Endothelial cell of umbilical vein (primary cell): ENCODE data around the gene TMPRSS9. TPM values are rescaled to one million over a fixed set of nuclear protein-coding genes. Genes with fewer than 3 reads are reported as not detected.

ENCODE experiments used
- BruUV-seq: library from RNA; stranded (reverse); fragments of 400-500 nt; replicated peaks from 2 replicates; lab custom pipeline; 2021; lab: Mats Ljungman, UMichigan
- CTCF ChIA-PET: fragments of 300-600, 350-600 bp; sonication (Branson Sonifier 250); formaldehyde crosslinking; loops from one replicate; lab custom pipeline; 2021; ENCODE audit warnings: antibody characterized with exemption, inconsistent platforms; lab: Charles Lee
- POLR2A ChIA-PET: fragments of 300-600, 350-600 bp; sonication (Branson Sonifier 250); formaldehyde crosslinking; loops from one replicate; lab custom pipeline; 2021; ENCODE audit warnings: antibody characterized with exemption, inconsistent platforms; lab: Charles Lee
- DNase-seq: peaks from one replicate; pipeline ENCODE4 v3.0.0-alpha.2; 2011; ENCODE audit warnings: low read depth, low spot score
- FAIRE-seq: peaks from 2 replicates; lab custom pipeline; 2011; peaks lifted over from hg19 to GRCh38; lab: Jason Lieb, UNC
- H2AFZ ChIP-seq: 2 replicates; pipeline ENCODE4 v1.6.0; 2012; ENCODE audit warnings: low read depth, low read length, control low read depth, inconsistent platforms
- H3K27ac ChIP-seq: 2 replicates; pipeline ENCODE4 v1.5.1; 2011; ENCODE audit warnings: low read depth, mild to moderate bottlenecking, control low read depth, low read length, moderate library complexity; ENCODE audit not compliant: insufficient read depth
- H3K27me3 ChIP-seq, 2 experiments: 2 replicates each; pipeline versions ENCODE4 v1.6.0 to v1.6.1; 2011; ENCODE audit warnings: low read length in 2 of 2, mixed read lengths in 1 of 2; ENCODE audit not compliant: control insufficient read depth in 2 of 2, insufficient read depth in 2 of 2
- H3K36me3 ChIP-seq, 2 experiments: 2 replicates in 1 of 2; 3 replicates in 1 of 2; pipeline ENCODE4 v1.5.1; 2011; ENCODE audit warnings: low read length in 2 of 2, mild to moderate bottlenecking in 1 of 2, moderate library complexity in 1 of 2; ENCODE audit not compliant: control insufficient read depth in 2 of 2, insufficient read depth in 2 of 2; ENCODE audit errors: extremely low read depth in 1 of 2
- H3K4me1 ChIP-seq: 3 replicates; pipeline ENCODE4 v1.5.1; 2011; ENCODE audit warnings: mild to moderate bottlenecking, low read length; ENCODE audit not compliant: control insufficient read depth, insufficient read depth; ENCODE audit errors: extremely low read depth
- H3K4me2 ChIP-seq: 2 replicates; pipeline ENCODE4 v1.6.1; 2011; ENCODE audit warnings: low read length, control low read depth, mixed read lengths; ENCODE audit not compliant: insufficient read depth
- H3K4me3 ChIP-seq, 3 experiments: fragments of 200-600 bp in 1 of 3; sonication (generic), shearing (Covaris generic) in 1 of 3; replicated peaks in 1 of 3; 2 replicates each; pipeline ENCODE4 v1.5.1; 2011 to 2016; ENCODE audit warnings: control low read depth in 3 of 3, low read length in 3 of 3, mild to moderate bottlenecking in 2 of 3, inconsistent platforms in 1 of 3, low read depth in 1 of 3, moderate library complexity in 1 of 3; ENCODE audit not compliant: insufficient read depth in 1 of 3
- H3K79me2 ChIP-seq: 2 replicates; pipeline ENCODE4 v1.6.0; 2012; ENCODE audit warnings: low read length, inconsistent platforms; ENCODE audit not compliant: control insufficient read depth, insufficient read depth
- H3K9ac ChIP-seq: replicated peaks from 2 replicates; pipeline ENCODE3; 2011; ENCODE audit warnings: low read length, control low read depth; ENCODE audit not compliant: insufficient read depth; ENCODE audit errors: extremely low read depth
- H3K9me1 ChIP-seq: replicated peaks from 3 replicates; pipeline ENCODE4 v1.6.0; 2011; ENCODE audit warnings: mild to moderate bottlenecking, low read length; ENCODE audit not compliant: control insufficient read depth, insufficient read depth; ENCODE audit errors: extremely low read depth
- H3K9me3 ChIP-seq: replicated peaks from 2 replicates; pipeline ENCODE4 v1.5.1; 2012; ENCODE audit warnings: low read length, inconsistent platforms; ENCODE audit not compliant: control insufficient read depth, insufficient read depth
- H4K20me1 ChIP-seq: replicated peaks from 2 replicates; pipeline ENCODE3; 2011; ENCODE audit warnings: mild to moderate bottlenecking, low read length; ENCODE audit not compliant: control insufficient read depth, insufficient read depth; ENCODE audit errors: extremely low read depth
- EZH2 ChIP-seq: IDR thresholded peaks from 2 replicates; pipeline ENCODE4 v1.6.1; 2012; ENCODE audit warnings: borderline replicate concordance, low read depth, mild to moderate bottlenecking, moderate library complexity, low read length, inconsistent platforms; ENCODE audit not compliant: severe bottlenecking
- FOS ChIP-seq: IDR thresholded peaks from 2 replicates; pipeline ENCODE4 v1.6.1; 2011; ENCODE audit warnings: mild to moderate bottlenecking, low read length, moderate library complexity, borderline replicate concordance; ENCODE audit not compliant: insufficient read depth
- GATA2 ChIP-seq: IDR thresholded peaks from 2 replicates; pipeline ENCODE4 v1.7.0; 2011; ENCODE audit warnings: low read depth, mild to moderate bottlenecking, moderate library complexity, mixed read lengths, low read length; ENCODE audit not compliant: insufficient read length, insufficient read depth
- JUN ChIP-seq: IDR thresholded peaks from 2 replicates; pipeline ENCODE4 v1.6.1; 2011; ENCODE audit warnings: borderline replicate concordance, low read depth; ENCODE audit not compliant: insufficient read length, insufficient read depth
- MAX ChIP-seq: IDR thresholded peaks from 2 replicates; pipeline ENCODE4 v1.6.1; 2011; ENCODE audit not compliant: insufficient read depth, insufficient read length
- MYC ChIP-seq: IDR thresholded peaks from one replicate; pipeline ENCODE4 v1.6.1; 2011; ENCODE audit warnings: mild to moderate bottlenecking, low read depth, low read length
- POLR2A ChIP-seq: IDR thresholded peaks from 2 replicates; pipeline ENCODE4 v1.6.1; 2012; ENCODE audit warnings: low read depth, mild to moderate bottlenecking, control low read depth, low read length
- POLR2AphosphoS5 ChIP-seq: IDR thresholded peaks from 2 replicates; pipeline ENCODE4 v1.6.1; 2012; ENCODE audit warnings: low read depth, mild to moderate bottlenecking, control low read depth, low read length, moderate library complexity; ENCODE audit not compliant: insufficient read depth
- dilution Hi-C: fragments of 300-500 bp; cut with MboI; formaldehyde crosslinking; loops from one replicate; pipeline ENCODE4 v1.15.0; 2019; ENCODE audit warnings: low sequenced_read_pairs; ENCODE audit not compliant: extremely low pct_ligation_motif_present
- intact Hi-C: fragments of 100-400 bp; cut with micrococcal nuclease; formaldehyde crosslinking; loops from one replicate; pipeline ENCODE4 v1.10.0; 2022
- polyA plus RNA-seq, 4 experiments: library from polyadenylated mRNA; depleted of rRNA in 3 of 4; stranded (reverse) in 3 of 4; unstranded in 1 of 4; fragments of >200 nt; gene quantifications; 2 replicates each; pipeline versions ENCODE4 v1.2.1 to v1.2.3, GENCODE V29; 2011 to 2012; ENCODE audit warnings: missing spikeins in 1 of 4
- total RNA-seq: library from RNA; stranded (reverse); gene quantifications from 2 replicates; pipeline ENCODE4 v1.2.3, GENCODE V29; 2021
- TF ChIP-seq, protein P1 (sequence below), 2 donors: IDR thresholded peaks; 1 replicate in 1 of 2; 2 replicates in 1 of 2; pipeline ENCODE4 v1.5.1; 2011; ENCODE audit warnings: low read length in 2 of 2, mild to moderate bottlenecking in 2 of 2, moderate library complexity in 2 of 2, control low read depth in 1 of 2, inconsistent platforms in 1 of 2, low read depth in 1 of 2; ENCODE audit not compliant: insufficient read depth in 1 of 2; ENCODE audit errors: extremely low read depth in 1 of 2

The TMPRSS9 gene
- total and polyA plus RNA-seq, 2 donors (not counting 3 experiments of a cell fraction or from before 2014, with no cell fraction given) = not detected

DNA sequence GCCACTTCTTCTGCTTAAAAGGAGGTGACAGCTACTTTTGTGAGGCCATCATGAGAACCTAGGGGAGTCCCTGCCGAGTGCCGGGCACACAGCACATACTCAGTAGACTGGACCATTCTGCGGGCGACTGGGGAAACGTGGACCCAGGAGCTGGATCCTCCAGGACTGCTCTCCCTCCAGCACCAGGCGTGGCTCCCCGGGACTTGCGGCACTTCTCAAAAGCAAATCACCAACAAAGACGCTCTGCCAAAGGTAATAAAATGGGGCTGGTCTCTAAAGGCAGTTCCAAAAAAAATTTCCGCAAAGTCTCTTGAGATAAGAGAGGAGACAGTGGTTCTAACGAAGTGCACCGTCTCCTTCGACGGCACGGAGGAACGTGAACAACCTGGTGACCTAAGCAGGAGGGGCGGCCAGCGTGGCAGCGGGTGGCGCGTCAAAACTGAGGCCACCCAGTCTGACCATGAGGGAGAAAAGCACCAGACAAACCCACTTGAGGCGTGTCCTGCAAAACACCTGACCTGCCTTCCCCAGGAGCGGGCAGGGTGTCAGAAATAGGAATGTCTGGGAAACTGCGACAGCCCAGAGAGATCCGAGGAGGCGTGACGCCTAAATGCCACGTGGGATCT lies 1.4 kb upstream of the TMPRSS9 start:
- no peaks in the 10 kb centered on the region for H3K79me2 ChIP-seq
- no peaks in the 10 kb centered on the region for H3K9me1 ChIP-seq
- H2AFZ ChIP-seq = no peak overlapping the region
- no peak overlapping the region for H3K4me2 ChIP-seq
- H3K27me3 ChIP-seq = peaks cover 5 to 11% of the 10 kb centered on the region in 2 experiments
- H3K9me3 ChIP-seq = no peaks in the 10 kb centered on the region
- FAIRE-seq = no peak
- no peaks in the 10 kb centered on the region for H3K36me3 ChIP-seq
- dilution Hi-C loops (no loop called here), intact Hi-C loops (no loop called here)
- H3K9ac ChIP-seq = no peak overlapping the region
- ChIA-PET CTCF (no interaction called here), POLR2A (no interaction called here)
- no peak overlapping the region for H3K4me3 ChIP-seq
- TF ChIP-seq GATA2 (no peak), MYC (no peak), MAX (no peak), POLR2A (no peak), JUN (no peak), POLR2AphosphoS5 (no peak), EZH2 (no peak), FOS (no peak)
- TF ChIP-seq, protein P1, sequence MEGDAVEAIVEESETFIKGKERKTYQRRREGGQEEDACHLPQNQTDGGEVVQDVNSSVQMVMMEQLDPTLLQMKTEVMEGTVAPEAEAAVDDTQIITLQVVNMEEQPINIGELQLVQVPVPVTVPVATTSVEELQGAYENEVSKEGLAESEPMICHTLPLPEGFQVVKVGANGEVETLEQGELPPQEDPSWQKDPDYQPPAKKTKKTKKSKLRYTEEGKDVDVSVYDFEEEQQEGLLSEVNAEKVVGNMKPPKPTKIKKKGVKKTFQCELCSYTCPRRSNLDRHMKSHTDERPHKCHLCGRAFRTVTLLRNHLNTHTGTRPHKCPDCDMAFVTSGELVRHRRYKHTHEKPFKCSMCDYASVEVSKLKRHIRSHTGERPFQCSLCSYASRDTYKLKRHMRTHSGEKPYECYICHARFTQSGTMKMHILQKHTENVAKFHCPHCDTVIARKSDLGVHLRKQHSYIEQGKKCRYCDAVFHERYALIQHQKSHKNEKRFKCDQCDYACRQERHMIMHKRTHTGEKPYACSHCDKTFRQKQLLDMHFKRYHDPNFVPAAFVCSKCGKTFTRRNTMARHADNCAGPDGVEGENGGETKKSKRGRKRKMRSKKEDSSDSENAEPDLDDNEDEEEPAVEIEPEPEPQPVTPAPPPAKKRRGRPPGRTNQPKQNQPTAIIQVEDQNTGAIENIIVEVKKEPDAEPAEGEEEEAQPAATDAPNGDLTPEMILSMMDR (IDR thresholded peaks at IDR 0.05; ENCODE audit: extremely low read depth in 1 of 2, insufficient read depth in 1 of 2, low read depth in 1 of 2, low read length in 2 of 2) = no peak
- H3K4me1 ChIP-seq = no peaks in the 10 kb centered on the region
- no peak for DNase-seq
- H4K20me1 ChIP-seq = no peaks in the 10 kb centered on the region
- H3K27ac ChIP-seq = no peak overlapping the region
- no TSS peak for BruUV-seq
